Coronary artery (tissue), 2 donors: Measurements from ENCODE around the gene CAPN15.

Experiments used
- DNase-seq: peaks from one replicate; pipeline ENCODE4 v3.0.0-alpha.2; 2017; ENCODE audit warnings: low spot score
- H3K27ac ChIP-seq, 2 donors: fragments of 200-600 bp; sonication (generic); one replicate each; pipeline ENCODE4 v1.5.1; 2016 to 2019
- H3K4me3 ChIP-seq: fragments of 200-600 bp; sonication (generic); 2 replicates; pipeline ENCODE4 v1.5.1; 2016; ENCODE audit warnings: mild to moderate bottlenecking, moderate library complexity
- TF ChIP-seq, protein P1 (sequence below): fragments of 200-600 bp; sonication (generic); IDR thresholded peaks from one replicate; pipeline ENCODE4 v1.5.1; 2019; ENCODE audit warnings: antibody characterized with exemption

CAPN15 gene

GRCh38 chr16:589658-590187 lies 62.2 kb downstream of the CAPN15 start, which contains the start of gene RAB40C:
Gene RAB40C, plus strand, starts transcription at chr16:590066. Its CDS starts 226 bp downstream, at chr16:590292.
- Histone ChIP-seq H3K27ac (peak within 1 kb of the TSS; percentile 90 to 93), H3K4me3 (peak within 1 kb of the TSS; percentile 84)
- TF ChIP-seq, protein P1, sequence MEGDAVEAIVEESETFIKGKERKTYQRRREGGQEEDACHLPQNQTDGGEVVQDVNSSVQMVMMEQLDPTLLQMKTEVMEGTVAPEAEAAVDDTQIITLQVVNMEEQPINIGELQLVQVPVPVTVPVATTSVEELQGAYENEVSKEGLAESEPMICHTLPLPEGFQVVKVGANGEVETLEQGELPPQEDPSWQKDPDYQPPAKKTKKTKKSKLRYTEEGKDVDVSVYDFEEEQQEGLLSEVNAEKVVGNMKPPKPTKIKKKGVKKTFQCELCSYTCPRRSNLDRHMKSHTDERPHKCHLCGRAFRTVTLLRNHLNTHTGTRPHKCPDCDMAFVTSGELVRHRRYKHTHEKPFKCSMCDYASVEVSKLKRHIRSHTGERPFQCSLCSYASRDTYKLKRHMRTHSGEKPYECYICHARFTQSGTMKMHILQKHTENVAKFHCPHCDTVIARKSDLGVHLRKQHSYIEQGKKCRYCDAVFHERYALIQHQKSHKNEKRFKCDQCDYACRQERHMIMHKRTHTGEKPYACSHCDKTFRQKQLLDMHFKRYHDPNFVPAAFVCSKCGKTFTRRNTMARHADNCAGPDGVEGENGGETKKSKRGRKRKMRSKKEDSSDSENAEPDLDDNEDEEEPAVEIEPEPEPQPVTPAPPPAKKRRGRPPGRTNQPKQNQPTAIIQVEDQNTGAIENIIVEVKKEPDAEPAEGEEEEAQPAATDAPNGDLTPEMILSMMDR: no peak
- peak; percentile 99 for DNase-seq

GRCh38 chr16:590188-590814 lies 62.8 kb downstream of the CAPN15 start:
- Histone ChIP-seq H3K27ac (peak overlapping the region; percentile 65 to 90), H3K4me3 (peak overlapping the region; percentile 84)
- DNase-seq: no peak
- TF ChIP-seq, protein P1: no peak

DNA sequence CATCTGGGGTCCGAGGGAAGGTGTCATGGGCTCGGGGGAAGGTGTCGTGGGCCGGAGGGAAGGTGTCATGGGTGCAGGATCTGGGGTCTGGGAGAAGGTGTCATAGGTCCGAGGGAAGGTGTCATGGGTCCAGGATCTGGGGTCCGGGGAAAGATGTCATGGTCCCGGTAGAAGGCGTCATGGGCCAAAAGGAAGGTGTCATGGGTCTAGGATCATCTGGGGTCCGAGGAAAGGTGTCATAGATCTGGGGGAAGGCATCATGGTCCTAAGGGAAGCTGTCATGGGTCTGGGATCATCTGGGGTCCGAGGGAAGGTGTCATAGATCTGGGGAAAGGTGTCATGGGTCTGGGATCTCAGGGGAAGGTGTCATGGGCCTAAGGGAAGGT lies 63.3 kb downstream of the CAPN15 start:
- Histone ChIP-seq H3K4me3 (peak overlapping the region; percentile 84), H3K27ac (peak overlapping the region in 1 of 2 donors; percentile 90)
- TF ChIP-seq, protein P1: no peak
- no peak for DNase-seq

DNA sequence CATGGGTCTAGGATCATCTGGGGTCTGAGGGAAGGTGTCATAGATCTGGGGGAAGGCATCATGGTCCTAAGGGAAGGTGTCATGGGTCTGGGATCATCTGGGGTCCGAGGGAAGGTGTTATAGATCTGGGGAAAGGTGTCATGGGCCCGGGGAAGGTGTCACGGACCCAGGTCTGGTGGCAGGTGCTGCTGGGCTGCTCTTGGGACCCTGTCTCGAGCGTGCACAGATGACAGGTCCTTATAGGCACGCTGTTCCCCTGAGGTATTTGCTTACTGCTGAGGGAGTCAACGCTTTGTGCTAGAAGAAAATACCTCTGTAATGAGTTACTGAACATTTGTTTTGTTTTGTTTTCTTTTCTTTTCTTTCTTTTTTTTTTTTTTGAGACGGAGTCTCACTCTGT lies 63.7 kb downstream of the CAPN15 start:
- TF ChIP-seq, protein P1: no peak
- peak overlapping the region; percentile 84 for H3K4me3 ChIP-seq
- no peak overlapping the region for H3K27ac ChIP-seq

DNA sequence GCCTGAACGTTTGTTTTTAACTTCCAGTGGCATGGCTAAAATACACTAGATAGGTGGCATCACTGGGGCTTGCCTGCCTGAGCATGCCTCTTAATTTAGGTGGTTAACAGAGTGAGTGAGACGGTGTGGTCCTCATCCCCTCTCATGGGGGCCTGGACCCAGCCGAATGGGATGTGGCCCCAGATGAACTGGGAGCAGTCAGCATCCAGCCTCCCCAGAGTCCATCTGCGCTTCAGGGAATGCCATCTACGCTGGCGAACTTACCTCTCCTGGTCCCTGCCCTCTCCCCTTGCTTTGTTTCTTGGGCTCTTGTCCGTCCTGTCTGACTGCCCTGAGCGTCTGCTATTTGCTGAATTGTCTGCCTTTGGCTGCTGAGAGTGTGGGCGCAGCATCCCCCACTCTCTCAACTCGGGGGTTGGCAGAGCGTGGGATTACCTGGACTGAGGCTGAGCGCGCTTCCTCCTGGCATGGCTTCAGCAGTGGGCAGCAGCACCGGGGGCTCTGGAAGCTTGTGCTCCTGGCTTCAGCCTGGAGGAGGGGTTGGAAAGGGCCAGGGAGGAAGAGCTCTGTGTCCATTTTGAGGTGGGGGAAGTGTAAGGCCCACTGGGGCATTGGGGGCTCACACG lies 64.5 kb downstream of the CAPN15 start:
- DNase-seq: no peak
- Histone ChIP-seq H3K27ac (no peak overlapping the region), H3K4me3 (no peak overlapping the region)
- TF ChIP-seq, protein P1: no peak

More for the DNA sequence above, 63.7 kb downstream of the CAPN15 start:
- no peak for DNase-seq

DNA sequence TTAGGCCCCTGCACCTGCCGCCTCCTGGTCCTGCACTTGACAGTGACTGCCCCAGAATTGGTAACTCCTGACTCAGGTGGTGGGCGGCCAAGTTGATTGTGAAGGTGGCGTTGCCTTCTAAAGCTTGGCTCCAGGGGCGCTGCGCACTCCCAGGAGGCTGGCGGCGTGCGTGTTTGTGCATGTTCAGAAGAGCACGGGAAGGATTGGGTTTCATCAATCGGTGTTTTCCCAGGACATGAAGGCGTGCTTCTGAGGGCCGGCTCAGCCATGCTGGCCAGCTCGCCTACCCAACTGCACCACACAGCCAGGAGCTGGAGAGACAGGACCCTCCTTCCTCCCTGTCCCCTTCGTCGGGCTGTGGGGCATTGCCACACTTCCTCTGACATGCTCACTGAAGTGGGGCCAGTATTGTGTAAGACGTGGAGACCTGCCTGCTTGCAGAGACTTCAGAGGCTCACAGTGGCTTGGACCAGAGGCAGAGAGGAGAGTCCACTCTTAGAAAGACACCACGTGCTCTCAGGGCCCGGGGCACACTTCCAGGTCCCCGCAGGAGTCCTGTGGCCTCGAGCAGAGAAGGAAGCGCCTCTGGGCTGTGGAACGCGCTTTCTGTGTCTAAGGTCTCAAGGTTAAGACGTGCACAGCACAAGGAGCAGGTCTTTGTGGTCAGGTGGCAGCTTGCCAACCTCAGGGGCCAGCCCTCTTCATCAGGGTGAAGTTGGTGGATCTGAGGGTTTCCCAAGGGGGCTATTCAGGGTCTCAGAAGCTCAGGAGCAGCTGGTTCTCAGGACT lies 65.2 kb downstream of the CAPN15 start:
- TF ChIP-seq, protein P1: no peak
- Histone ChIP-seq H3K4me3 (no peak overlapping the region), H3K27ac (no peak overlapping the region)
- DNase-seq: no peak
